ENCODE measurements around the gene C8A. TPM values are rescaled to one million over a fixed set of nuclear protein-coding genes. Genes with fewer than 3 reads are reported as not detected.

The C8A gene
- total RNA-seq, 1 experiment from 2014 or later, result not detected

GRCh38 chr1:56819387-56819899 is 35.2 kb upstream of the C8A start, which contains the start of gene FYB2:
Gene FYB2, minus strand, starts transcription at chr1:56819404. Its CDS starts 114 bp downstream, at chr1:56819290.
- H2BK15ac ChIP-seq (ENCODE audit: low read depth, low read length), result no peak within 1 kb of the TSS
- peak; percentile 89 for DNase-seq
- H3K4me1 Mint-ChIP-seq, result peaks cover 30 to 31% of the 10 kb centered on the region in 2 experiments
- H3K56ac ChIP-seq (ENCODE audit: insufficient read length, low read depth, low read length), result no peak within 1 kb of the TSS
- no peaks in the 10 kb centered on the region for H3K9me3 ChIP-seq (ENCODE audit: control insufficient read depth, low read depth, low read length)
- no peaks in the 10 kb centered on the region for H3K4me1 ChIP-seq (ENCODE audit: insufficient read depth, low read length)
- H4K20me1 ChIP-seq (ENCODE audit: control insufficient read depth, insufficient read depth, insufficient read length), result no peaks in the 10 kb centered on the region
- H3K23ac ChIP-seq (ENCODE audit: insufficient read length, low read depth, low read length), result no peak within 1 kb of the TSS
- no peak within 1 kb of the TSS for H3K27ac ChIP-seq (ENCODE audit: insufficient read length, low read depth, low read length)
- H2BK120ac ChIP-seq (ENCODE audit: low read depth, low read length, poor library complexity, severe bottlenecking), result no peak within 1 kb of the TSS
- no peaks in the 10 kb centered on the region for H3K27me3 ChIP-seq (ENCODE audit: insufficient read depth, low read length)
- H3T11ph ChIP-seq (ENCODE audit: low read length), result no peak within 1 kb of the TSS
- H3K27me3 Mint-ChIP-seq (ENCODE audit: low read depth), result peaks cover 20% of the 10 kb centered on the region
- H3K4me3 Mint-ChIP-seq, result peak within 1 kb of the TSS in 1 of 2 experiments; percentile 30; a peak in 2 of 5 replicates
- WGBS (ENCODE audit: extremely low coverage, insufficient read length, low lambda C conversion rate), result no CpG with 5 or more reads among the region's 10 CpGs
- H2BK5ac ChIP-seq (ENCODE audit: insufficient read length, low read length), result no peak within 1 kb of the TSS
- no peak within 1 kb of the TSS for H2BK20ac ChIP-seq (ENCODE audit: low read depth, low read length, poor library complexity, severe bottlenecking)
- no peak within 1 kb of the TSS for H4K8ac ChIP-seq (replicated peaks; ENCODE audit: insufficient read length, low read depth, low read length)
- no peak within 1 kb of the TSS for H3K4ac ChIP-seq (ENCODE audit: low read depth, low read length)
- H2BK12ac ChIP-seq (ENCODE audit: insufficient read length, low read depth, low read length), result no peak within 1 kb of the TSS
- no peak within 1 kb of the TSS for H3K18ac ChIP-seq (ENCODE audit: insufficient read length, low read depth, low read length)
- peaks cover 0 to 3% of the 10 kb centered on the region in 2 experiments; a peak in 2 of 5 replicates for H3K9me3 Mint-ChIP-seq
- H3K14ac ChIP-seq (ENCODE audit: insufficient read depth, low read length), result no peak within 1 kb of the TSS
- no peaks in the 10 kb centered on the region for H3K79me1 ChIP-seq (ENCODE audit: insufficient read depth, low read depth, low read length, poor library complexity, severe bottlenecking)
- no peaks in the 10 kb centered on the region for H3K23me2 ChIP-seq (ENCODE audit: insufficient read length, low read depth, low read length, poor library complexity, severe bottlenecking)
- no peak within 1 kb of the TSS for H3K9ac ChIP-seq (ENCODE audit: extremely low read depth, insufficient read length, low read length)
- no peaks in the 10 kb centered on the region for H3K79me2 ChIP-seq (ENCODE audit: insufficient read depth, low read length)
- no peak within 1 kb of the TSS for H2AK5ac ChIP-seq (ENCODE audit: insufficient read length, low read length)
- H3K36me3 Mint-ChIP-seq (ENCODE audit: insufficient read depth in 1 of 3, low read depth in 3 of 3), result 0 out of 7 replicates have a peak, but pooled peaks cover 0 to 4% (median 0%) of the 10 kb centered on the region in 3 experiments
- no peak within 1 kb of the TSS for H3K4me2 ChIP-seq (ENCODE audit: insufficient read depth, insufficient read length, low read length)
- H4K5ac ChIP-seq (ENCODE audit: insufficient read length, low read depth, low read length), result no peak within 1 kb of the TSS
- no peak; the same call in 2 of the 3 replicates for TF ChIP-seq CTCF (conservative IDR thresholded peaks at IDR 0.05)
- no peak within 1 kb of the TSS for H4K91ac ChIP-seq (ENCODE audit: insufficient read length, low read depth, low read length)
- H2AFZ ChIP-seq (ENCODE audit: low read length), result no peak within 1 kb of the TSS
- peak within 1 kb of the TSS in 2 of 3 experiments; percentile 91 to 93; a peak in 2 of 7 replicates for H3K27ac Mint-ChIP-seq

Measured in H9 (cell line).